Lower leg skin (tissue), 3 donors: ENCODE results near the gene SIGLEC8.

Experiments used
- CTCF ChIP-seq, 3 donors: fragments of 450-650 bp; IDR thresholded peaks; one replicate each; pipeline ENCODE4 v1.5.1; 2016; ENCODE audit warnings: antibody characterized with exemption in 3 of 3, mild to moderate bottlenecking in 3 of 3, moderate library complexity in 2 of 3
- POLR2A ChIP-seq, 2 donors: fragments of 450-650 bp; IDR thresholded peaks; one replicate each; pipeline ENCODE4 v1.6.1; 2016 to 2017; ENCODE audit warnings: antibody characterized with exemption in 2 of 2, mild to moderate bottlenecking in 1 of 2, moderate library complexity in 1 of 2

- TF ChIP-seq CTCF (IDR thresholded peaks at IDR 0.05) = no peak
- TF ChIP-seq POLR2A (IDR thresholded peaks at IDR 0.05) = no peak
Measured at GRCh38 chr19:51468545-51468920, 10.3 kb upstream of the SIGLEC8 start.
